ENCODE measurements around the gene POLE. TPM values are rescaled to one million over a fixed set of nuclear protein-coding genes. Genes with fewer than 3 reads are reported as not detected.

Gene POLE
- total RNA-seq, 1 experiment from 2014 or later = 15.8 TPM

- no peak for DNase-seq (ENCODE audit: low read depth)
These were observed 54.5 kb downstream of the POLE start for GRCh38 chr12:132632521-132633228.

- no peak for DNase-seq (ENCODE audit: low read depth)
These were observed 55.5 kb downstream of the POLE start for GRCh38 chr12:132631666-132632065.

GRCh38 chr12:132630672-132631071 lies 56.5 kb downstream of the POLE start:
- no peak for DNase-seq (ENCODE audit: low read depth)

- no peak for DNase-seq (ENCODE audit: low read depth)
These were observed 57.8 kb downstream of the POLE start for GRCh38 chr12:132629330-132629729.

- DNase-seq (ENCODE audit: low read depth) = no peak
These were observed 61.3 kb downstream of the POLE start for GRCh38 chr12:132625731-132626430.

GRCh38 chr12:132624910-132625630 lies 62.1 kb downstream of the POLE start:
- no peak for DNase-seq (ENCODE audit: low read depth)

- no peak for DNase-seq (ENCODE audit: low read depth)
These were observed 62.8 kb downstream of the POLE start for GRCh38 chr12:132624186-132624855.

GRCh38 chr12:132623072-132623869 lies 63.9 kb downstream of the POLE start:
- no peak for DNase-seq (ENCODE audit: low read depth)

- peak; percentile 72 for DNase-seq (ENCODE audit: low read depth)
These were observed 64.6 kb downstream of the POLE start for GRCh38 chr12:132622437-132623071.

GRCh38 chr12:132621657-132622435 lies 65.3 kb downstream of the POLE start:
- no peak for DNase-seq (ENCODE audit: low read depth)

- no peak for DNase-seq (ENCODE audit: low read depth)
These were observed 66.1 kb downstream of the POLE start for GRCh38 chr12:132620899-132621656.

- DNase-seq (ENCODE audit: low read depth) = no peak
These were observed 66.8 kb downstream of the POLE start for GRCh38 chr12:132620113-132620898.

- DNase-seq (ENCODE audit: low read depth) = no peak
These were observed 67.6 kb downstream of the POLE start for GRCh38 chr12:132619386-132620112.

- DNase-seq (ENCODE audit: low read depth) = no peak
These were observed 68.1 kb downstream of the POLE start for GRCh38 chr12:132619071-132619385.

- no peak for DNase-seq (ENCODE audit: low read depth)
These were observed 68.5 kb downstream of the POLE start, which contains the start of gene P2RX2 for GRCh38 chr12:132618683-132619043. Gene P2RX2 (plus strand): TSS chr12:132618776. CDS start chr12:132618817, 41 bp downstream.

- no peak for DNase-seq (ENCODE audit: low read depth)
These were observed 69.1 kb downstream of the POLE start for GRCh38 chr12:132617822-132618682.

- no peak for DNase-seq (ENCODE audit: low read depth)
These were observed 69.9 kb downstream of the POLE start for GRCh38 chr12:132617135-132617701.

All from M059J (cell line).